Thyroid gland (tissue), 4 donors: ENCODE results near the gene OSBPL5. TPM values are rescaled to one million over a fixed set of nuclear protein-coding genes. Genes with fewer than 3 reads are reported as not detected.
A peak's percentile ranks its signal among the peaks of the same experiment; 100 is the strongest.

ENCODE experiments used
- DNase-seq, 2 donors: peaks; one replicate each; pipeline ENCODE4 v3.0.0-alpha.2; 2019
- H3K27ac ChIP-seq, 3 donors: fragments of 200-600 bp; sonication (generic); 1 replicate in 2 of 3; 2 replicates in 1 of 3; pipeline ENCODE4 v1.5.1; 2016 to 2019; ENCODE audit warnings: mild to moderate bottlenecking in 1 of 3, moderate library complexity in 1 of 3
- H3K27me3 ChIP-seq: fragments of 200-600 bp; sonication (generic); one replicate; pipeline ENCODE4 v1.5.1; 2019
- H3K36me3 ChIP-seq, 2 donors: fragments of 200-600 bp; sonication (generic); one replicate each; pipeline ENCODE4 v1.5.1; 2016 to 2019
- H3K4me1 ChIP-seq, 2 donors: fragments of 200-600 bp; sonication (generic); one replicate each; pipeline ENCODE4 v1.5.1; 2017 to 2019
- H3K4me3 ChIP-seq, 3 donors: fragments of 200-600 bp; sonication (generic); replicated peaks in 1 of 3; 1 replicate in 2 of 3; 2 replicates in 1 of 3; pipeline ENCODE4 v1.5.1; 2016; ENCODE audit warnings: mild to moderate bottlenecking in 1 of 3
- H3K9me3 ChIP-seq: fragments of 200-600 bp; sonication (generic); one replicate; pipeline ENCODE4 v1.5.1; 2017
- CTCF ChIP-seq, 6 experiments: fragments of 200-600 bp in 3 of 6; fragments of 450-650 bp in 3 of 6; sonication (generic) in 3 of 6; IDR thresholded peaks; one replicate each; pipeline ENCODE4 v1.5.1; 2016 to 2019; ENCODE audit warnings: antibody characterized with exemption in 6 of 6, mild to moderate bottlenecking in 2 of 6, inconsistent platforms in 1 of 6, moderate library complexity in 1 of 6
- POLR2A ChIP-seq, 2 donors: fragments of 450-650 bp; IDR thresholded peaks; one replicate each; pipeline ENCODE4 v1.6.1; 2017; ENCODE audit warnings: antibody characterized with exemption in 2 of 2, mild to moderate bottlenecking in 2 of 2, moderate library complexity in 1 of 2
- WGBS, 2 donors: methylation state at CpG; one replicate each; pipeline ENCODE4 v1.1.5; 2017; 5-methylcytosine and 5-hydroxymethylcytosine counted together
- intact Hi-C: fragments of 100-400 bp; cut with DNase I; formaldehyde crosslinking; loops from one replicate; pipeline ENCODE4 v1.15.1; 2023
- total RNA-seq, 4 donors: library from RNA; depleted of rRNA; stranded (reverse); fragments of >200 nt; gene quantifications; one replicate each; pipeline ENCODE4 v1.2.3, GENCODE V29; 2016

OSBPL5 gene
- total RNA-seq, 4 donors from 2014 or later: 24.2 to 46.7 (median 34.4) TPM

GRCh38 chr11:3207526-3208189 lies 42.5 kb upstream of the OSBPL5 start:
- H3K27ac ChIP-seq: no peak overlapping the region
- no peaks in the 10 kb centered on the region for H3K9me3 ChIP-seq
- TF ChIP-seq POLR2A (IDR thresholded peaks at IDR 0.05) (no peak), CTCF (IDR thresholded peaks at IDR 0.05) (no peak)
- DNase-seq: no peak
- H3K4me1 ChIP-seq: peaks cover 6 to 29% of the 10 kb centered on the region in 2 donors
- H3K4me3 ChIP-seq: no peak overlapping the region
- H3K27me3 ChIP-seq: no peaks in the 10 kb centered on the region
- intact Hi-C loops: no loop called here
- no peaks in the 10 kb centered on the region for H3K36me3 ChIP-seq
- 77 to 88% methylated on average over 8 of the region's 8 CpGs for WGBS, 2 donors

- no peaks in the 10 kb centered on the region for H3K36me3 ChIP-seq
- no peak overlapping the region for H3K27ac ChIP-seq
- no peak for DNase-seq
- H3K4me3 ChIP-seq: no peak overlapping the region
- WGBS, 2 donors: 94 to 95% methylated on average over 1 of the region's 1 CpG
- H3K9me3 ChIP-seq: no peaks in the 10 kb centered on the region
- intact Hi-C loops: no loop called here
- H3K27me3 ChIP-seq: no peaks in the 10 kb centered on the region
- no peak for TF ChIP-seq CTCF (IDR thresholded peaks at IDR 0.05)
- no peak for TF ChIP-seq POLR2A (IDR thresholded peaks at IDR 0.05)
- H3K4me1 ChIP-seq: peaks cover 6 to 29% of the 10 kb centered on the region in 2 donors
Observed at GRCh38 chr11:3206922-3207204, 41.8 kb upstream of the OSBPL5 start.

- H3K27me3 ChIP-seq: no peaks in the 10 kb centered on the region
- intact Hi-C loops: no loop called here
- H3K36me3 ChIP-seq: no peaks in the 10 kb centered on the region
- H3K4me3 ChIP-seq: no peak overlapping the region
- no peak overlapping the region for H3K27ac ChIP-seq
- WGBS, 2 donors: 46 to 58% methylated on average over 8 of the region's 8 CpGs
- H3K4me1 ChIP-seq: peaks cover 6 to 29% of the 10 kb centered on the region in 2 donors
- no peaks in the 10 kb centered on the region for H3K9me3 ChIP-seq
- peak; percentile 45 to 46 for DNase-seq
- TF ChIP-seq POLR2A (IDR thresholded peaks at IDR 0.05): no peak
- no peak for TF ChIP-seq CTCF (IDR thresholded peaks at IDR 0.05)
Observed at GRCh38 chr11:3206156-3206921, 41.2 kb upstream of the OSBPL5 start.

- no peak for TF ChIP-seq POLR2A (IDR thresholded peaks at IDR 0.05)
- no peak for TF ChIP-seq CTCF (IDR thresholded peaks at IDR 0.05)
- intact Hi-C loops: no loop called here
- no peaks in the 10 kb centered on the region for H3K27me3 ChIP-seq
Observed at GRCh38 chr11:3205261-3206155, 40.4 kb upstream of the OSBPL5 start.

More at GRCh38 chr11:3205261-3206155, 40.4 kb upstream of the OSBPL5 start:
- DNase-seq: no peak
- no peaks in the 10 kb centered on the region for H3K36me3 ChIP-seq
- no peak overlapping the region for H3K4me3 ChIP-seq
- H3K9me3 ChIP-seq: no peaks in the 10 kb centered on the region
- H3K27ac ChIP-seq: no peak overlapping the region
- H3K4me1 ChIP-seq: peaks cover 6 to 29% of the 10 kb centered on the region in 2 donors
- 49 to 56% methylated on average over 15 to 16 of the region's 16 CpGs for WGBS, 2 donors
